HG03196 (cell line): ENCODE measurements around the gene FAR2.
"Not testable (repeated sequence)": the region's sequence is repeated elsewhere in the genome, so short reads cannot be mapped to it uniquely, and the experiment has no call there.

Experiments used
- ATAC-seq: cut with Tn5 transposase; IDR thresholded peaks from one replicate; pipeline ENCODE4 v1.9.1; 2021; ENCODE audit not compliant: unreplicated experiment

FAR2 gene

DNA sequence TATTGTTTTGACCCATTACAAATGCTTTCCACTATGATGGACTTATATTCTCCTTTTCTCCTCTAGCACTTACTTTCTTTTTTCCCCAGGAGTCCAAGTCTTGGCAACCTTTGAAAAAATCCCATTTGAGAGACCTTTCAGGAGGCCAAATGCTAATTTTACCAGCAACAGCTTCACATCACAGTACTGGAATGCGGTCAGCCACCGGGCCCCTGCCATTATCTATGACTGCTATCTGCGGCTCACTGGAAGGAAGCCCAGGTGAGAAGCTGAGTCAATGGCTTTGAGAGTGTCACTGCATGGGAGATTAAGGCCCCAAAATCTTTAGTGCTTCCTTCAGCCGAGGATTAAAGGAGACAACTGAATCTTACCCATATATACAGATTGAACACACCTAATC lies 167.7 kb downstream of the FAR2 start:
- no peak for ATAC-seq

DNA sequence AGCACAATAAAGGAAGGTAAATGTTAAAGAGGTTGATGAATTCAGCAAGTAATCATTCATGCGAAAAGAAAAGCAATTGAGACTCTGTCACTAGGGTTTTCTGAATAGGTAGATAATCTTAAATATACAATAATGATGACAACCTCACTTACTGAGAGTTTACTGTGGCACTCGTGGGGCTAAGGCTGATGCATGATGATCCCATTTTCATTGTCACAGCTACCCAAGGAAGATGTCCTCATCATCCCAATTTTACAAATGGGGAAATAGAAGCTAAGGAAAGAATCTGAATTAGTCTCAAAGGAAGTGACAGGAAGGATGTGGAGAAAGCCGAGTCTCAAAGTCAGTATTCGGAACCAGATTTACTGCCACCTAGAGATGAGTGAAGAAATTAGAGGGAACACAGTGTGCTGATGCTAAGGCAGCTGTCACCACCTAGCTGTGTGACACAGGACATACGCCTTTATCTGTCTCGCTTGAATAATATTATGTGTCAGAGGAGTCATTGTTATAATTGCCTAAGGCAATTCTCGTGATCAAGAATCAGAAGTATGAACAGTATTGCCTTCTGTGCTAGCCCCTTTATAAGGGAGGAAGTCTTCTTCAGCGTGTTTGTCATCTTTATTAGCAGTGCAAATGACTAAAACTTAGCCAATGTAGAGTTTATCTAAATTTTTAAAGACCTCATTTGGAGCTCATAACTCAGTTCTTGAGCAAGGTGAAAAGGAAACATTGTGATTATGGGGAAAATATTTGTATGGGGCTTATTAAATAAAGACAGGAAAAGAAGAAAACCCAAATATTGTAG lies 168.7 kb downstream of the FAR2 start:
- ATAC-seq, result peak; percentile 97

DNA sequence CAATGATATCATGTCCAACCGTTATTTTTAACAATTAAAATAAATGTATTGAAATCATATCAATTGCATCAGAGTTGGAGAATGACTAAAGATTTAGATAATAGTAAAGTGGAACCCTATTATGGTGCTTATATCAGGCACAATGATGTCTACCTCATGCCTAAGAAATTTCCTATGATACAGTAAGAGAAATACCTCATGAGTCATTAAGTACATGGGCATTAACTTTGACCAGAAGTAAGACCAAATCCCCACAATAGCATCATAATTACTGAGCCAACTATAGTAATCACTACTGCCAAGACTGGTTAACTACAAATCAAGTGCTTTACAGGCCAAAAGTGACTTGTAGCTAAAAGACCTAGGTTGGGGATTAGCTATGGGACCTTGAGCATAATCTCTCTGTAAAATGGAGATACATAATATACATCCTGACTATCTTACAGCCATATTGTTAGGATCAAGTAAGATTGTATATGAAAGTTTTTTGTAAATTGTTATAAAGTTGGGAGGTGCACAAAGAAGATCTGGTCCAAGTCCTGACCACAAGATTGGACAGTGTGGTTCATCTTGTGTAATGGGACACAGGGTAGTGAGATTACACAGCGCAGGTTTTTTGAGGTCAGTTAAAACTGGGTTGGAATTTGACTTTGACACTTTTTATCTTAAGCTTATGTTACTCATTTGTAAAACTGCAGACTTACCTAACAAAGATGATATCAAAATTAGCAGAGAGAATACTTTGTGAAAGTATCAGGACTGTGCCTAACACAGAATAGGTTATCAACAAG lies 171.4 kb downstream of the FAR2 start:
- no peak for ATAC-seq

DNA sequence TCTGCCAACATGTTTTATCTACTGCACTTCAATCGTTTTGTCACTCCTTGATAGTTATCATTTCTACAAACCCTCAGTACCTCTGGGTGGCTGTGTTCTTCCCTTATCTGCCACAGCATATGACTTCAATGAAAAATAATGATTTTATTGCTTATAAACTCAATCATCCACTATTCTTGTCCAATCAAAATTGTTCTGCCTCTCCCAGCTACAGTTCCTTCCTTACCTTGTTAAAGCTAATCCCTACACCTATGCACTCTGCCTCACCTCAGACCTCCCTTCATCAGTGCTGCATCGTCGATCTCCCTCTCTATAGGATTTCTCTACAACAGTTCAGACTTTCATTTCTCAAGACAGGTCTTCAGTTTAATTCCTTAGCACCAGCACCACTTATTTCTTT lies 173.1 kb downstream of the FAR2 start:
- no peak for ATAC-seq

DNA sequence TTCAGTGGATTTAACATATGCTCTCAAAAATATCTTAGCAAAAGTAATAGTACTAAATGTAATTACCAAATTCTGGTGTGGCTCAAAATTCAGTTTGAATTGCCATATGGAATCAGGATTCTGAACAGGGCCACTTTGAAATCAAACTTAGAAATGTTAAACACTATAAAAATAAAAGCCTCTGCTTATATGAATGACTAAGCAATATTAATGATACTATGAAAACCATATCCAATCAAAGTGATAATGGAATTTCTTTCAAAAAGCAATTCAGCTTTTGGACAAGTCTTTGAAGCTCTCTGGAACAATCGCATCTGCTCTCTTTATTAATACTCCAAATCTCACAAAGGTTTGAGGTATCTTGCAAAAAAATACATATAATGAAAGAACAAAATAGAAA lies 180.3 kb downstream of the FAR2 start:
- ATAC-seq, result no peak

DNA sequence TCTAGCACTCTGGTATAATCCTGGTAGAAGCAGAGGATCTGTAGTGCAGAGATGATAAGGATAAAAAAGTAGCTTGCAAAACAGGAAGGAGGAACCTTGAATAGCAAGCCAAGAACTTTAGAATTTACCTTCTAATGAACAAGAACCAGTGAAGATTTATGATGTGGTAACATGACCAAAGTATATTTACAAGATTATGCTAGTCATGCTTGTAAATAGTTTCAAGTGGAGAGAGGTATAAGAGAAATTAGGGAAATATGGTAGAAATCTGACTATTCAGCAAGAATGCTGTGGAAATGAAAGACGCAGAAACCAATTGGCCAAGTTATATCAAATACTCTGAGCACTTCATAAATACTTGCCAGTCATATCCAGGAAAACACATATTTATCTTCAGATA lies 184.1 kb downstream of the FAR2 start:
- no peak for ATAC-seq

DNA sequence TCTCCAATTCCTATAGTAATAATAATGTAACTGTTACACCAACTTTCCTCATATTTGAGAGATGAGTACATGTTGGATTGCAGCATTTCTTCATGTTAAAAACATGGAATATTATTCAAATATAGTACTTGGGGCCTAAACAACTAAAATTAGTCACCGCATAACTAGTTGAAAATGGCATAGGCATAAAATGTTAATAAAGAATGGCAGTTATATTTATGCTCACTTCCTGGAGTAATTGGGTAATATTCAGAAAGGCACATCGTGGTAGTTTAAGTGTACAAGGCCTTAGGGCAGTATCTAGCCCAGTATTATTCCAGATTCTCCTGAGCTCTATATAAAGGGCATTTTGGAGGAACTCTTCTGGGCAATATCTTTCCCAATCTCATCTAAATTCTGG lies 185.9 kb downstream of the FAR2 start:
- no peak for ATAC-seq

DNA sequence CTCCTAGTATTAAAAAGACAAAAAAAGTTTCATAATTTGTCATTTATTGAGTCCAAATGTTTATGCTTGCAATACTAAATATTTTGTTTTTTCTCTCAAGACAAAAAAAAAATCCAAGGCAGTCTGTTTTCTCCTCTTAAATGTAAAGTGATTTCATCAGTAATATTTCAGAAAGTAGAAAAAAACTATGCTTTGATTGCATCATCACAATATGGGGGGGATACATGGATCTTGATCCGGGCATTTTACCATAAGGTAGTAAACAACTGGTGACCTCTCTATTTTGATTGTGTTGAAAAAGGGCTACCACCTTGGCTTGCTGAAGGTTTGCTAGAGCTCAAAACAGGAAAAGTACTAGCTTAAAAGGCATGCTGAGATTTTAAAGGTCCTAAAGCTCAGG lies 188.2 kb downstream of the FAR2 start:
- no peak for ATAC-seq

DNA sequence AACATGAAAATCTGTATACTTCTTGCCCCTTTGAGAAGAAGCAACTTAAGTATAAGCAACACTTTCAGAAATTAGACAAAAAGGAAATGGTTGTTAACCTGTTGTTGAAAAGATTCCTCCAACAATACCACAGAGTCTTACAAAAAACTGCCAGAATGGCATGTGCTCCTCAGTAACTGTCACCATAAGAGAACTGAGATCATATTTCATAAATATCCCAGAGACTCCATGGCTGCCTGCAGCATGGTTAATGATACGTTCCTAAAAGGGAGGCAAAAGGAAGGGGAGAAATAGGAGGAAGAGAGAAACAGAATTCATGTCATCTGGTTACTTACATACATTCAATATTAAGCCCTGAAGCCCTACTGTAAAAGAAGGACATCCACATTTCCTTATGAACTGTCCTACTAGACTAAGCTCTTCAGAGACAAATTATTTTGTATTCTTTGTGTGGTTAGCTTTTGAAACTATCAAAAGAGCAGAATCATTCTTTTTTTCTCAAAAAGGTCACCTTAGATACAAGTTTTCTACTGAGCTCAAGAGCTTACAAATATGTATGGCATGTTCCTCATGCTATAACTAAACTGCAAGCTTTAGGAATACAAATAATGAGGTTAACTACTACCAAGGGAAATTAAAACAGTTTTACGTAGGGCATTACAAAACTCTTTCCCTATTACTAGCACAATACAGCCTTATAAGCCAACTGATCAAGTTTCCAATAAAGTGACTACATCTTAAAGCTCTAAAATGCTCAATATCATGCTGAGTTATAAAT lies 194.1 kb downstream of the FAR2 start:
- ATAC-seq, result no peak

DNA sequence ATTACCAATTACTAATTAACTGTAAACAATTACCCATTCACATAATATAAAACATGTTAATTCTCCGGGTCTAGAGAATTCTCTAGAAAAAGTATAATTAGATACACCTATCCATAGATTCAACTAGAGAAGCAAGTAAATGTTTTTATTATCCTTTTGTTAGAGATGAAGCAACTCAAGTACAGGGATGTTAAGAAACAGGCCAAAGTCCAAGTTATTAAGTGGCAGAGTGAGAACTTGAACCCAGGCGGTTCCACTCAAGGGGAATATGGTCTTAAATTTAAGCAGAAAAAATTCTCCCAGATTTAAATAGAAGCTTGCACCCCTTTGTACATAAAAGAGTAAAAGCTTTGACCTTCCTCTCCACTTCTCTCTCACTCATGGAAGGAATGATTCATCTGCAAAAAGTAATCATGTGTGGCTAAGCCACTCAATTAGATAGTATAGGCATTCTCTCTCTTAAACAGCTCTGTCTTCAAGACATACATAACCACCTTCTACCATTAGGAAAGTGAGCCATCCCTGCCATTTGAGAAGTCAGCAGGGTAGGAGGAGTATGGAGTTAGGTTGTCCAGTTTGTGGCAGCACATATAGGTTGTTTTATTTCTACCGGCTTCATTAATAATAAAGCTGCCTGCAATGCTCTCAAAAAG lies 197.8 kb downstream of the FAR2 start:
- ATAC-seq, result no peak

DNA sequence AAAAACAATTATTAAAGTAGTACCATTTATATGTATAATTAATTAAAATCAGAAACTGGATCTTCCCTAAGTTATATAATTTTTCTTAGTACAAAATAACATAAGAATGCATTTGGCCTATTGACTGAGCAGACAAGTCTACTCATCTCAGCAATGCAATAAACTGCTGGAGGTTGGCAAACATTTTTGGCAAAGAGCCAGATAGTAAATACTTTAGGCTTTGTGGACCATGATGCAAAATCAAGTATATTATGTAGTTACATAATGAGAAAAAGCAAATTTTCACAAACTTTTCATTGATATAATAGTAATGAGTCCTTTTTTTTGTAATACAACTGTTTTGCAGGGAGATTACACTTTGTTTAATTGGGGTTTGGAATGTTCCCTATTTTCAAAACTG lies 201.0 kb downstream of the FAR2 start:
- ATAC-seq, result no peak

DNA sequence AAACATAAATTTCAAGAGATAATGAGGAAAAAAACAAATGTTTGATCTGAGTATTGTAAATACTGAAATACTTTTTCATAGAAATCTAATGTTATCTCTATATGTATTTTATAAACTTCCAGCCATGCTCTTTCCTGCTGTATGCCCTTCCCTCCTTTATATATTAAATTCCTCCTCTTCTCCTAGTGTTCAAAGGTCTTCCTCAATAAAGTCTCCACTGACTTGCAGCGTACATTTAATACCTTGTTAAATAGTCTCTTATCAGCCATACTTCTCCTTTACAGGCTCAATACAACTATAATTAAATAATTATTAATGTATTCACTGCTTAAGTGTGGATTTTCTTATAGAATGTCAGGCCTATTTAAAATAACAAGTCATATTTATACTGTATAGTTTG lies 205.9 kb downstream of the FAR2 start:
- ATAC-seq, result no peak

DNA sequence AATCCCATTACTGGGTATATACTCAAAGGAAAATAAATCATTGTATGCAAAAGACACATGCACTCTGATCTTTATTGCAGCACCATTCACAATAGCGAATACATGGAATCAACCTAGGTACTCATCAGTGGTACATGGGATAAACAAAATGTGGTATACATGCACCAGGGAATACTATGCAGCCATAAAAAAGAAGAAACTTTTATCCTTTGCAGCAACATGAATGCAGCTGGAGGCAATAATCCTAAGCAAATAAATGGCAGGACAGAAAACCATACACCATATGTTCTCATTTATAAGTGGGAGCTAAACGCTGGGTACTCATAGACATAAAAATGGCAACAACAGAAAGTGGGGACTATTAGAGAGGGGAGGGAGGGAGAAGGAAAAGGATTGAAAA lies 216.0 kb downstream of the FAR2 start:
- no peak for ATAC-seq

DNA sequence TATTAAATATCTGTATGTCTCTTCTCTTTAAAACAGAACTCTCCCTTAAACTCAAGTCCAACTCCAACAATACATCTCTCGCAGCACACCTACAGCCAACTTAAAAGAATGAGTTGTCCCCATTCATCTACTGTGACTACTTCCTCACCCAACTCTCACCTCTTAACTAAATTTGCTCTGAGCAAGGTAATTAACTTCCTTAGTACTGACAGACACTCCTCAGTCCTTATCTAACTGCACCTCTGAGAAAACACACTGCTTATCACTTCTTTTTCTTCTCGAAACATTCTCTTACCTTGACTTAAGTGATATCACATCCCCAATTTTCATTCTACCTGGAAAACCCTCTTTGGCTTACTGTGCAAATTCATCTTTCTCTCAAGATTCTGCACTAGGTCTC lies 224.9 kb downstream of the FAR2 start:
- ATAC-seq, result no peak

DNA sequence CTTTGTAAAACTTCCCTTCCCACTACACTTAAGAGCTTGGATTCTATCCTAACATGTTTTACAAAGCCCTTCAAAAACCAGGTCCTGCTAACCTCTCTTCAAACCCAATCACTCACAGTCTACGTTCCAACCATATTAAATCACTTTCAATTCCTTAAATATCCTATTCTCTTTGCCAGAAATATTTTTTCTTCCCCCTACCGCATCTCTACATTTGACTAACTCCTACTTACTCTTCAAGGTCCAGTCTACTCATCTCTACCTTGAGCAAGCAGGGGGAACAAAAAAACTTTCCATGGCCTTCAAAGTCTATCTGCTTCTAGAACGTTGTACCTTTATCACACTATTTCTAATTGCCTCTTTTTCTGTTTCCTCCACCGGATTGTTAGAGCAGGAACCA lies 225.8 kb downstream of the FAR2 start:
- no peak for ATAC-seq

DNA sequence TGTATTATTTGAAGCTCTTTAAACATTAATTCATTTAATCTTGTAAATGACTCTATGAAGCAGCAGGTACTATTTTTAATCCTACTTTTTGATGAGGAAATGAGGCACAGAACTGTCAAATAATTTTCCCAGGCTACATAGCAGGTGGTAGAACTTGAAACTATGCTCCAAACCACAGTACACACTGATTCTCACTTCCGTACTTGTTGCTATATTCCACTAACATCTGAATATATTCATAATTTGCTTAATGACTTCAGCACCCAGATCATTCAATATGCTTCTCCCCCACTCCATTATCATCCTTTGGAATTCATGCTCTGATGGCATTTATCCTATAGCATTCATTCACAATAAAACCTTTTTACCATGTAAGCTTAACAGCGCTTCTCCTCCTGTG lies 227.0 kb downstream of the FAR2 start:
- ATAC-seq, result no peak

DNA sequence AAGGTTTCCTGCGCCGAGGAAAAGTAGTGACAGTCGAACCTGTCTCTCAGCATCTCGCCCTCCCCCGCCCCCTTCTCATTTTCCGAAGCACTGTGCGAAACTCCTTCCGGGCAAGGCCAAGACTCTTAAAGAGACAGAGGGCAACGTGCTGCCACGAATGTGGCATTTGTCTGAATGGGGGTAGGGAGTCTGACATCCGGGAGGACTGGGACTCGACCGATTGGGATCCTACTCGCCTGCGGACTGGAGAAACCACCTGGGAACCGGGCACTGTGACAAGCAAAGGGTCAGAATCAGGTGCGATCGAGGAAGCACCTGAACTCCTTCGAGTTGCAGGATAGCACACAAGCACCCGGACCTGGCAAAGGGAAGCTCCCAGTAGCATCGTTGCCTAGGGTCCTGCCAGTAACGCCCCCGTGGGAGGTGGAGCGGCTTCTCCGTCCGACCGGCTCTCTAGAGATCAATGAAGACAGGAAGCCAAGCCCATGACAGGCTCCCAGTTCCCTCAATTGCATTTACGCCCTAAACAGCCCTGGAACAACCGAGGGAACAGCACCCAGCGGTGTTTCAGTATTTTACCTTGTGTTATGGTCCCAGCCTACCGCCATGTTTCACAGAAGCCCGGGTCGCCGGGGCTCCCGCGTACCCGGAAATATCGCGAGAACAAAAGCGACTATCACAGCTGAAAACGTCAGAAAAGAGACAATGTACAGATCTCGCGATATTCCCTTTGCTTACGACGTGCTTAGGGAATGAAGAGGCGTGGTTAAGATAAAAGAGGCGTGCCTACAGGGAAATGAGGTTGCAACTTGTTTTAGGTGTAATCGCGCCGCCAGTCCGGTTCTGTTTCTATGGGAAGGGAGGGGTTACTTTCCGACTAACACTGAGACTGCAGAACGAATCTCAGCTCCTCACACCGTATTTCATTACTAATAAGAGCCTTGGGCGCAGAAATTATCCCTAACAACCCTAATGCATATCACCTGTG lies 231.8 kb downstream of the FAR2 start, which contains the start of gene ERGIC2:
ERGIC2 (minus strand) TSS at position 637 of the 988 bp plus-strand sequence. CDS start 9,539 bp downstream, outside the sequence.
- ATAC-seq, result peak; percentile 98

DNA sequence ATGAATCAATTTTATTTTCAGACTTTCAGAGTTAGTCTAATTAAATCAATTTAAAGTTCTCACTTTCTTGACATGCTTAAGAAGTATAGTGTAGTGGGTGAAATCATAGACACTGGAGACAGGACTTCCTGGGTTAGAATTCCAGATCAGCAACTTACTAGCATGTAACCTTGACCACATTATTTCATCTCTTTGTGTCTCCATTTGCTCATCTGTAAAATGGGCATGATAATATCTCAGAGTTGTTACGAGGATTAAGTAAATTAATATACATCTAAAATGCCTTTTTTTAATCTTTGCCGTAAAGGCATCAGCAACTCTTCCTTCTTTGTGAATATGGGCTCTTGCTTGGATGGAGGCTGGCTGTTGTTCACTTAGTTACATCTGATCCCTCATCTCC lies 233.2 kb downstream of the FAR2 start:
- ATAC-seq, result no peak

DNA sequence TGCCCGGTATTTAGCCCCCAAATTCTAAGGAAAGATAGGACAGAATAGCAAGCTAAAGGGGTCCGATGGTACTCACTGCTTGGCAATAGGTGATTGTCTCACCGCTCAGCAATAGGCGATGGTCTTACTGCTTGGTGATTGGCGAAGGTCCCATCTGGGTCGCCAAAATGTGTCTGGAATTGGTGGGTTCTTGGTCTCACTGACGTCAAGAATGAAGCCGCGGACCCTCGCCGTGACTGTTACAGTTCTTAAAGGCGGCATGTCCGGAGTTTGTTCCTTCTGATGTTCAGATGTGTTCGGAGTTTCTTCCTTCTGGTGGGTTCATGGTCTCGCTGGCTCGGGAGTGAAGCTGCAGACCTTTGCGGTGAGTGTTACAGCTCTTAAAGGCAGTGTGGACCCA lies 236.1 kb downstream of the FAR2 start:
- ATAC-seq, result not testable (repeated sequence)
